Kidney (tissue), 14 donors: ENCODE data around the gene MYL4. TPM values are rescaled to one million over a fixed set of nuclear protein-coding genes. Genes with fewer than 3 reads are reported as not detected.
"Not testable (repeated sequence)": the region's sequence is repeated elsewhere in the genome, so short reads cannot be mapped to it uniquely, and the experiment has no call there.

Source experiments
- DNase-seq, 5 donors: peaks; one replicate each; pipeline ENCODE4 v3.0.0-alpha.2; 2013 to 2020
- FAIRE-seq: peaks from 2 replicates; lab custom pipeline; 2012; peaks lifted over from hg19 to GRCh38; lab: Jason Lieb, UNC
- H3K27ac ChIP-seq, 2 donors: one replicate each; pipeline ENCODE4 v1.7.0; 2013; ENCODE audit warnings: low read depth in 2 of 2, low read length in 2 of 2, inconsistent platforms in 1 of 2
- H3K27me3 ChIP-seq: one replicate; pipeline ENCODE4 v1.7.1; 2013; ENCODE audit warnings: low read length, inconsistent platforms; ENCODE audit not compliant: control insufficient read depth, insufficient read depth
- H3K36me3 ChIP-seq, 3 donors: one replicate each; pipeline versions ENCODE4 v1.7.0 to v1.7.1; 2013; ENCODE audit warnings: low read length in 3 of 3, control low read depth in 1 of 3, inconsistent platforms in 1 of 3; ENCODE audit not compliant: insufficient read depth in 3 of 3, control insufficient read depth in 2 of 3
- H3K4me1 ChIP-seq, 3 donors: one replicate each; pipeline versions ENCODE4 v1.7.0 to v1.7.1; 2013; ENCODE audit warnings: low read length in 3 of 3, inconsistent platforms in 1 of 3, low read depth in 1 of 3; ENCODE audit not compliant: control insufficient read depth in 2 of 3, insufficient read depth in 2 of 3
- H3K4me3 ChIP-seq, 3 donors: one replicate each; pipeline versions ENCODE4 v1.7.0 to v1.8.1; 2013; ENCODE audit warnings: low read length in 3 of 3, control low read depth in 1 of 3, inconsistent platforms in 1 of 3
- H3K9ac ChIP-seq, 3 donors: one replicate each; pipeline versions ENCODE4 v1.7.0 to v1.7.1; 2013; ENCODE audit warnings: low read length in 3 of 3, control low read depth in 1 of 3, inconsistent platforms in 1 of 3
- H3K9me3 ChIP-seq, 3 donors: one replicate each; pipeline versions ENCODE4 v1.7.0 to v1.7.1; 2013; ENCODE audit warnings: low read length in 3 of 3, control low read depth in 1 of 3, inconsistent platforms in 1 of 3; ENCODE audit not compliant: control insufficient read depth in 2 of 3, insufficient read depth in 1 of 3
- intact Hi-C: fragments of 100-400 bp; cut with DNase I; formaldehyde crosslinking; loops from one replicate; pipeline ENCODE4 v1.11.1; 2022
- polyA plus RNA-seq: library from polyadenylated mRNA; stranded (reverse); fragments of 350-450 nt; fragmentation: Illumina TruSeq; extraction: RNeasy Lipid Tissue Mini Kit (QIAGEN cat#74804); gene quantifications from one replicate; pipeline ENCODE4 v1.2.3, GENCODE V29; 2014; ENCODE audit warnings: low read depth, low replicate concordance; ENCODE audit not compliant: insufficient read depth
- total RNA-seq: library from RNA; stranded (reverse); fragmentation: NEBNext Ultra II Directional; extraction: Animal tissue kit (Norgen Biotek cat#: 25700); gene quantifications from one replicate; pipeline ENCODE4 v1.2.1, GENCODE V29; 2021
- TF ChIP-seq, protein P1 (sequence below): IDR thresholded peaks from 3 replicates; pipeline ENCODE4 v1.5.1; 2012; ENCODE audit warnings: mild to moderate bottlenecking, moderate library complexity, borderline replicate concordance; ENCODE audit not compliant: insufficient read depth; ENCODE audit errors: extremely low read depth
- donor health status: control.
- donor health status: control.
- donor health status: control.
- donor health status: control.
- donor health status: control.
- donor health status: DM: yes; HTN: yes; CAD: no.
- donor health status: Normal renal cell carcinoma (clear cell type).

Gene MYL4
- total and polyA plus RNA-seq, 2 donors from 2014 or later = 1.0 TPM; not detected in 1

DNA sequence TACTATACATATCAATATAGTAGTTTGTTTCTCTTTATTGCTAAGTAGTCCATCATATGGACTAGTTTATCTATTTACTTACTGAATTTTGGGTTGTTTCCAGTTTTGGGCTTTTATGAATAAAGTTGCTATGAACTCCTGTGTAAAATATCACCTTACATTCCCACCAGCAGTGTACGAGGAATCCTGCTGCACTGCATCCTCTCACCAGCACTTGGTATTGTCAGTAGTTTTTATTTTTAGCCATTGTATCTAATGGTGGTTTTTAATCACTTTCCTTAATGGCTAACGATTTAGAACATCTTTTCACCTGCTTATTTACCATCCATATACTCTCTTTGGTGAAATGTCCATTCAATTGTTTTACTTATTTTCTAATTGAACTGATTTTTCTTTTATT is 44.0 kb upstream of the MYL4 start:
- Histone ChIP-seq H3K27ac (no peak overlapping the region), H3K9ac (no peak overlapping the region), H3K27me3 (no peaks in the 10 kb centered on the region), H3K9me3 (no peaks in the 10 kb centered on the region), H3K4me3 (no peak overlapping the region), H3K4me1 (no peaks in the 10 kb centered on the region), H3K36me3 (peaks cover 0 to 8% (median 4%) of the 10 kb centered on the region in 3 donors)
- no peak for FAIRE-seq
- no peak for DNase-seq
- TF ChIP-seq, protein P1, sequence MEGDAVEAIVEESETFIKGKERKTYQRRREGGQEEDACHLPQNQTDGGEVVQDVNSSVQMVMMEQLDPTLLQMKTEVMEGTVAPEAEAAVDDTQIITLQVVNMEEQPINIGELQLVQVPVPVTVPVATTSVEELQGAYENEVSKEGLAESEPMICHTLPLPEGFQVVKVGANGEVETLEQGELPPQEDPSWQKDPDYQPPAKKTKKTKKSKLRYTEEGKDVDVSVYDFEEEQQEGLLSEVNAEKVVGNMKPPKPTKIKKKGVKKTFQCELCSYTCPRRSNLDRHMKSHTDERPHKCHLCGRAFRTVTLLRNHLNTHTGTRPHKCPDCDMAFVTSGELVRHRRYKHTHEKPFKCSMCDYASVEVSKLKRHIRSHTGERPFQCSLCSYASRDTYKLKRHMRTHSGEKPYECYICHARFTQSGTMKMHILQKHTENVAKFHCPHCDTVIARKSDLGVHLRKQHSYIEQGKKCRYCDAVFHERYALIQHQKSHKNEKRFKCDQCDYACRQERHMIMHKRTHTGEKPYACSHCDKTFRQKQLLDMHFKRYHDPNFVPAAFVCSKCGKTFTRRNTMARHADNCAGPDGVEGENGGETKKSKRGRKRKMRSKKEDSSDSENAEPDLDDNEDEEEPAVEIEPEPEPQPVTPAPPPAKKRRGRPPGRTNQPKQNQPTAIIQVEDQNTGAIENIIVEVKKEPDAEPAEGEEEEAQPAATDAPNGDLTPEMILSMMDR = no peak
- intact Hi-C loops = no loop called here

DNA sequence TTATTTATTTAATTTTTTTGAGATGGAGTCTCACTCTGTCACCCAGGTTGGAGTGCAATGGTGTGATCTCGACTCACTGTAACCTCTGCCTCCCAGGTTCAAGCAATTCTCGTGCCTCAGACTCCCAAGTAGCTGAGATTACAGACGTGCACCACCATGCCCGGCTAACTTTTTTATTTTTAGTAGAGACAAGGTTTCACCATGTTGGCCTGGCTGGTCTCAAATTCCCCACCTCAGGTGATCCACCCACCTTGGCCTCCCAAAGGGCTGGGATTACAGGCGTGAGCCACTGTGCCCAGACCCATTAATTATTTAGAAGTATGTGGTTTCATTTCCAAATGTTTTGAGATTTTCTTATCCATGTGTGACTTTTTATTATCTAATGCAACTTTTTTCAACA is 42.3 kb upstream of the MYL4 start:
- H3K4me1 ChIP-seq, intact Hi-C loops, H3K36me3 ChIP-seq, H3K9me3 ChIP-seq, FAIRE-seq, DNase-seq, H3K9ac ChIP-seq, H3K27ac ChIP-seq, H3K27me3 ChIP-seq, H3K4me3 ChIP-seq: not testable (repeated sequence)

DNA sequence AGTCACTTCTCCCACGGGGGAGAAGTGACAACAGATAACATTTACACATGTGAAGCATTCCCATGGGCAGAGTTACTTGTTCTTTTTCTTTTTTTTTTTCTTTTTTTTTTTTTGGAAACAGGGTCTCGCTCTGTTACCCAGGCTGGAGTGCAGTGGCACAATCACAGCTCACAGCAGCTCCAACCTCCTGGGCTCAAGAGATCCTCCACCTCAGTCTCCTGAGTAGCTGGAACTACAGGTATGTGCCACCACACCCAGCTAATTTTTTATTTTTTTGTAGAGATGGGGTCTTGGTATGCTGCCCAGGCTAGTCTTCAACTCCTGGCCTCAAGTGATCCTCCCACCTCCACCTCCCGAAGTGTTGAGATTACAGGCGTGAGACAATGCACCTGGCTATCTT is 40.3 kb upstream of the MYL4 start:
- H3K36me3 ChIP-seq, FAIRE-seq, intact Hi-C loops, H3K9me3 ChIP-seq, H3K4me3 ChIP-seq, H3K4me1 ChIP-seq, H3K27ac ChIP-seq, H3K9ac ChIP-seq, DNase-seq, H3K27me3 ChIP-seq: not testable (repeated sequence)

DNA sequence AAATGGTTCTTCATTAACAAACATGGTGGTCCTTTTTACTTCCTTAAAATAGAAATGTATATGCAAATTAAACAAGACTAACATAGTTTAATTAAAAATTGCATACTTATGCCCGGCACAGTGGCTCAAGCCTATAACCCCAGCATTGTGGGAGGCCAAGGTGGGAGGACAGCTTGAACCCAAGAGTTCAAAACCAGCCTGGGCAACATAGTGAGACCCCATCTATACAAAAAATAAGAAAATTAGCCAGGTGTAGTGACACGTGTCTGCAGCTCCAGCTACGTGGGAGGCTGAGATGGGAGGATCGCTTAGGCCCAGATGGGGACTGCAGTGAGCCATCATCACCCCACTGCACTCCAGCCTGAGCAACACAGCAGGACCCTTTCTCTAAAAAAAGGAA is 38.4 kb upstream of the MYL4 start:
- H3K27me3 ChIP-seq = no peaks in the 10 kb centered on the region
- DNase-seq (no peak), FAIRE-seq (no peak)
- no peak overlapping the region for H3K27ac ChIP-seq
- no peaks in the 10 kb centered on the region for H3K4me1 ChIP-seq
- no peak overlapping the region for H3K9ac ChIP-seq
- H3K9me3 ChIP-seq = no peaks in the 10 kb centered on the region
- peaks cover 2 to 8% (median 2%) of the 10 kb centered on the region in 3 donors for H3K36me3 ChIP-seq
- intact Hi-C loops = no loop called here
- no peak overlapping the region for H3K4me3 ChIP-seq
- TF ChIP-seq, protein P1 = no peak
